Liver (tissue), 9 donors: ENCODE results near the gene FES. TPM values are rescaled to one million over a fixed set of nuclear protein-coding genes. Genes with fewer than 3 reads are reported as not detected.

Experiments
- DNase-seq: peaks from one replicate; pipeline ENCODE4 v3.0.0-alpha.2; 2017; ENCODE audit warnings: low spot score
- H3K27ac ChIP-seq, 2 donors: one replicate each; pipeline ENCODE4 v1.7.0; 2013; ENCODE audit warnings: inconsistent platforms in 2 of 2, low read length in 2 of 2, control low read depth in 1 of 2, low read depth in 1 of 2, mild to moderate bottlenecking in 1 of 2
- H3K27me3 ChIP-seq, 4 donors: one replicate each; pipeline versions ENCODE4 v1.6.1 to v1.7.0; 2013; ENCODE audit warnings: low read length in 3 of 4, inconsistent platforms in 1 of 4, mild to moderate bottlenecking in 1 of 4, moderate library complexity in 1 of 4; ENCODE audit not compliant: control insufficient read depth in 4 of 4, insufficient read depth in 4 of 4
- H3K36me3 ChIP-seq, 4 donors: one replicate each; pipeline versions ENCODE4 v1.6.1 to v1.7.0; 2013; ENCODE audit warnings: low read length in 3 of 4, mild to moderate bottlenecking in 3 of 4, low read depth in 1 of 4, moderate library complexity in 1 of 4; ENCODE audit not compliant: control insufficient read depth in 4 of 4, insufficient read depth in 3 of 4
- H3K4me1 ChIP-seq, 4 donors: one replicate each; pipeline versions ENCODE4 v1.6.1 to v1.7.0; 2013; ENCODE audit warnings: low read length in 3 of 4, mild to moderate bottlenecking in 3 of 4, moderate library complexity in 1 of 4; ENCODE audit not compliant: control insufficient read depth in 4 of 4, insufficient read depth in 4 of 4
- H3K4me3 ChIP-seq, 3 donors: one replicate each; pipeline versions ENCODE4 v1.6.1 to v1.7.0; 2013; ENCODE audit warnings: low read length in 3 of 3, control low read depth in 1 of 3, low read depth in 1 of 3, mild to moderate bottlenecking in 1 of 3
- H3K9ac ChIP-seq, 2 donors: one replicate each; pipeline ENCODE4 v1.7.0; 2013; ENCODE audit warnings: low read length in 2 of 2, mild to moderate bottlenecking in 2 of 2, moderate library complexity in 2 of 2, control low read depth in 1 of 2, low read depth in 1 of 2
- H3K9me3 ChIP-seq, 4 donors: one replicate each; pipeline versions ENCODE4 v1.6.1 to v1.7.0; 2013; ENCODE audit warnings: low read length in 3 of 4; ENCODE audit not compliant: control insufficient read depth in 4 of 4
- EGR1 ChIP-seq, 2 donors: IDR thresholded peaks; 2 replicates each; pipeline ENCODE4 v1.6.1; 2016 to 2018; ENCODE audit warnings: antibody characterized with exemption in 2 of 2, low read depth in 2 of 2
- FOXA1 ChIP-seq: IDR thresholded peaks from 2 replicates; pipeline ENCODE4 v1.6.1; 2016; ENCODE audit warnings: antibody characterized with exemption
- FOXA2 ChIP-seq: IDR thresholded peaks from 2 replicates; pipeline ENCODE4 v1.6.1; 2016; ENCODE audit warnings: antibody characterized with exemption
- GABPA ChIP-seq, 2 donors: IDR thresholded peaks in 1 of 2; conservative IDR thresholded peaks in 1 of 2; 2 replicates each; pipeline ENCODE4 v1.6.1; 2016; ENCODE audit warnings: antibody characterized with exemption in 2 of 2, mild to moderate bottlenecking in 1 of 2, moderate library complexity in 1 of 2
- HNF4A ChIP-seq, 2 donors: conservative IDR thresholded peaks; 2 replicates each; pipeline ENCODE4 v1.6.1; 2016; ENCODE audit warnings: antibody characterized with exemption in 2 of 2, mild to moderate bottlenecking in 2 of 2
- HNF4G ChIP-seq: IDR thresholded peaks from 2 replicates; pipeline ENCODE4 v1.6.1; 2016; ENCODE audit warnings: antibody characterized with exemption
- JUND ChIP-seq, 2 donors: IDR thresholded peaks; 2 replicates each; pipeline ENCODE4 v1.6.1; 2016; ENCODE audit warnings: antibody characterized with exemption in 2 of 2
- MAX ChIP-seq: IDR thresholded peaks from 2 replicates; pipeline ENCODE4 v1.6.1; 2016; ENCODE audit warnings: antibody characterized with exemption
- NR2F2 ChIP-seq: IDR thresholded peaks from 2 replicates; pipeline ENCODE4 v1.6.1; 2016; ENCODE audit warnings: antibody characterized with exemption
- RXRA ChIP-seq, 2 donors: IDR thresholded peaks; 2 replicates each; pipeline ENCODE4 v1.6.1; 2017 to 2018; ENCODE audit warnings: antibody characterized with exemption in 2 of 2, mild to moderate bottlenecking in 1 of 2
- SP1 ChIP-seq: IDR thresholded peaks from 2 replicates; pipeline ENCODE4 v1.6.1; 2018; ENCODE audit warnings: antibody characterized with exemption, mild to moderate bottlenecking
- TAF1 ChIP-seq: conservative IDR thresholded peaks from 2 replicates; pipeline ENCODE4 v1.6.1; 2016; ENCODE audit warnings: antibody characterized with exemption, mild to moderate bottlenecking
- YY1 ChIP-seq: IDR thresholded peaks from 2 replicates; pipeline ENCODE4 v1.6.1; 2016; ENCODE audit warnings: antibody characterized with exemption, mild to moderate bottlenecking
- WGBS: extraction: QIAGEN DNeasy Blood & Tissue Kit; methylation state at CpG from one replicate; pipeline ENCODE4 v1.1.7; 2013; 5-methylcytosine and 5-hydroxymethylcytosine counted together
- polyA plus RNA-seq, 2 donors: library from polyadenylated mRNA; stranded (reverse) in 1 of 2; unstranded in 1 of 2; fragments of 200-250 nt in 1 of 2; fragments of >200 nt in 1 of 2; fragmentation: Nextera tagmentation in 1 of 2; extraction: Ambion mirVana in 1 of 2; gene quantifications; one replicate each; pipeline versions ENCODE4 v1.2.1 to v1.2.3, GENCODE V29; 2013 to 2015
- total RNA-seq, 2 donors: library from RNA; depleted of rRNA; stranded (reverse); fragments of >200 nt; gene quantifications; one replicate each; pipeline ENCODE4 v1.2.3, GENCODE V29; 2014
- TF ChIP-seq, protein P1 (sequence below): fragments of 150-350 bp; IDR thresholded peaks from 2 replicates; pipeline ENCODE4 v1.5.1; 2017; ENCODE audit warnings: improper control_type of control experiment, low read depth, low read length; ENCODE audit not compliant: missing input control
- TF ChIP-seq, protein P2 (sequence below): IDR thresholded peaks from 2 replicates; pipeline ENCODE4 v1.6.1; 2016; ENCODE audit warnings: antibody characterized with exemption
- TF ChIP-seq, protein P3 (sequence below): IDR thresholded peaks from 2 replicates; pipeline ENCODE4 v1.6.1; 2016; ENCODE audit warnings: antibody characterized with exemption, mild to moderate bottlenecking
- donor health status: healthy.
- donor health status: healthy.
- donor health status: healthy.
- donor health status: healthy.
- donor health status: healthy.

The FES gene
- total and polyA plus RNA-seq, 4 donors, result 12.1 to 43.1 (median 28.8) TPM

DNA sequence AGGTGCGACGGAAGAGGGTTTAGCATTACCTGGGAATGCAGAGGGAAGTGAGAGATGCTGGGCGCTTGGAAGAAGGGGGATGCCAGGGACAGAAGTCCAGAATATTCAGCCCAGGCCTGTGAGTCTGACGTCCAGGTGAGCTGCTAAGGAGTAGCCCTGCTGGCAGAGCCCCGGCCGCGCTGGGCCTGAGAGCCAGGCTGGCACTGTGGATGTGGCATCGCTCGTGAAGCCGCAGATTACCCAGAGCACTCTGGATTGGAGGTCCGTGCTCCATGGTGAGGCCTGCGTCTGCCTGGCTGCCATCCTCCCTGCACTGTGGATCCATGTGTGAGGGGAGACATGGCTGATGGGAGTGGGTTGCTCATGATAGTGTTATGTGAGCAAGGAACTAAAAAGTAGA is 33.3 kb downstream of the FES start:
- no peak for TF ChIP-seq HNF4G
- 97% methylated on average over 12 of the region's 12 CpGs for WGBS
- peaks cover 13 to 82% (median 62%) of the 10 kb centered on the region in 4 donors for H3K36me3 ChIP-seq
- no peak for DNase-seq
- no peaks in the 10 kb centered on the region for H3K4me1 ChIP-seq
- H3K27me3 ChIP-seq, result no peaks in the 10 kb centered on the region
- H3K27ac ChIP-seq, result no peak overlapping the region
- no peak overlapping the region for H3K4me3 ChIP-seq
- no peaks in the 10 kb centered on the region for H3K9me3 ChIP-seq
- no peak overlapping the region for H3K9ac ChIP-seq

DNA sequence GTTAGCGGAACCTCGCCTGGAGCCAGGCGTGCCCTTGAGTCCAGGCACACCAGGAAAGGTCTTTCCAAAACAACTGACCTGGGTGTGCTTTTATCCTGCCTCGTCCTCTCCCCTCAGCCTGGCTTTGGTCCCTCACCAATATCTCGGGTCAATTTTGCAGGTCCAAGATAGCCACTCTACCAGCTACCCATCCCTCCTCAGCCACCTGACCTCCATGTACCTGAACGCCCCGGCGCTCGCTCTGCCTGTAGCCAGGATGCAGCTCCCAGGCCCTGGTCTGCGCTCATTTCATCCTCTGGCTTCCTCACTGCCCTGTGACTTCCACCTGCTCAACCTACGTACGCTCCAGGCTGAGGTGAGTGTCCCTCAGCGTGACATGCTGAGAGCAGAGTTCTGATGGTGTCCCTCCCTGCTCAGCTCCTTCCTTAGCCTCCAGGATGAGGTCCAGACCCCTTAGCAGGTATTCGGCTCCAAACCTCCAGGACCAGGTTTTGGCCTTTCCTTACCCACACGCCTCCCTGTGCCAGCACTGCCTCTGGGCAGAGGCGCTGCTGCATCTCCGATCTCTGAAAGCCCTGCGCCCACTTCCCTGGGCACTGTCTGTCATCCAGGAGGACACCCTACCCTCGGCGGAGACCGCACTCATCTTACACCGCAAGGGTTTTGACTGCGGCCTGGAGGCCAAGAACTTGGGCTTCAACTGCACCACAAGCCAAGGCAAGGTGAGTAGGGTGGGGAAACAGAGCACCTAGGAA is 33.9 kb downstream of the FES start:
- H3K4me1 ChIP-seq, result no peaks in the 10 kb centered on the region
- no peak overlapping the region for H3K9ac ChIP-seq
- no peaks in the 10 kb centered on the region for H3K9me3 ChIP-seq
- TF ChIP-seq GABPA (IDR thresholded peaks at IDR 0.05 in 1 of 2, conservative IDR thresholded peaks at IDR 0.05 in 1 of 2) (no peak), JUND (IDR thresholded peaks at IDR 0.05) (no peak), RXRA (IDR thresholded peaks at IDR 0.05) (no peak), NR2F2 (no peak), SP1 (no peak)
- no peak overlapping the region for H3K27ac ChIP-seq
- H3K36me3 ChIP-seq, result peaks cover 9 to 75% (median 56%) of the 10 kb centered on the region in 4 donors
- H3K4me3 ChIP-seq, result no peak overlapping the region
- no peaks in the 10 kb centered on the region for H3K27me3 ChIP-seq
- no peak for DNase-seq
- WGBS, result 97% methylated on average over 23 of the region's 23 CpGs

- H3K27ac ChIP-seq, result no peak overlapping the region
- TF ChIP-seq FOXA2 (no peak), JUND (IDR thresholded peaks at IDR 0.05) (no peak), NR2F2 (no peak), FOXA1 (no peak), HNF4A (conservative IDR thresholded peaks at IDR 0.05) (no peak), EGR1 (IDR thresholded peaks at IDR 0.05; ENCODE audit: low read depth in 2 of 2) (no peak), TAF1 (no peak), SP1 (no peak), MAX (no peak), YY1 (no peak), GABPA (IDR thresholded peaks at IDR 0.05 in 1 of 2, conservative IDR thresholded peaks at IDR 0.05 in 1 of 2) (no peak)
- TF ChIP-seq, protein P1, sequence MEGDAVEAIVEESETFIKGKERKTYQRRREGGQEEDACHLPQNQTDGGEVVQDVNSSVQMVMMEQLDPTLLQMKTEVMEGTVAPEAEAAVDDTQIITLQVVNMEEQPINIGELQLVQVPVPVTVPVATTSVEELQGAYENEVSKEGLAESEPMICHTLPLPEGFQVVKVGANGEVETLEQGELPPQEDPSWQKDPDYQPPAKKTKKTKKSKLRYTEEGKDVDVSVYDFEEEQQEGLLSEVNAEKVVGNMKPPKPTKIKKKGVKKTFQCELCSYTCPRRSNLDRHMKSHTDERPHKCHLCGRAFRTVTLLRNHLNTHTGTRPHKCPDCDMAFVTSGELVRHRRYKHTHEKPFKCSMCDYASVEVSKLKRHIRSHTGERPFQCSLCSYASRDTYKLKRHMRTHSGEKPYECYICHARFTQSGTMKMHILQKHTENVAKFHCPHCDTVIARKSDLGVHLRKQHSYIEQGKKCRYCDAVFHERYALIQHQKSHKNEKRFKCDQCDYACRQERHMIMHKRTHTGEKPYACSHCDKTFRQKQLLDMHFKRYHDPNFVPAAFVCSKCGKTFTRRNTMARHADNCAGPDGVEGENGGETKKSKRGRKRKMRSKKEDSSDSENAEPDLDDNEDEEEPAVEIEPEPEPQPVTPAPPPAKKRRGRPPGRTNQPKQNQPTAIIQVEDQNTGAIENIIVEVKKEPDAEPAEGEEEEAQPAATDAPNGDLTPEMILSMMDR, result no peak
- TF ChIP-seq, protein P2, sequence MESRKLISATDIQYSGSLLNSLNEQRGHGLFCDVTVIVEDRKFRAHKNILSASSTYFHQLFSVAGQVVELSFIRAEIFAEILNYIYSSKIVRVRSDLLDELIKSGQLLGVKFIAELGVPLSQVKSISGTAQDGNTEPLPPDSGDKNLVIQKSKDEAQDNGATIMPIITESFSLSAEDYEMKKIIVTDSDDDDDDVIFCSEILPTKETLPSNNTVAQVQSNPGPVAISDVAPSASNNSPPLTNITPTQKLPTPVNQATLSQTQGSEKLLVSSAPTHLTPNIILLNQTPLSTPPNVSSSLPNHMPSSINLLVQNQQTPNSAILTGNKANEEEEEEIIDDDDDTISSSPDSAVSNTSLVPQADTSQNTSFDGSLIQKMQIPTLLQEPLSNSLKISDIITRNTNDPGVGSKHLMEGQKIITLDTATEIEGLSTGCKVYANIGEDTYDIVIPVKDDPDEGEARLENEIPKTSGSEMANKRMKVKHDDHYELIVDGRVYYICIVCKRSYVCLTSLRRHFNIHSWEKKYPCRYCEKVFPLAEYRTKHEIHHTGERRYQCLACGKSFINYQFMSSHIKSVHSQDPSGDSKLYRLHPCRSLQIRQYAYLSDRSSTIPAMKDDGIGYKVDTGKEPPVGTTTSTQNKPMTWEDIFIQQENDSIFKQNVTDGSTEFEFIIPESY, result no peak
- TF ChIP-seq, protein P3, sequence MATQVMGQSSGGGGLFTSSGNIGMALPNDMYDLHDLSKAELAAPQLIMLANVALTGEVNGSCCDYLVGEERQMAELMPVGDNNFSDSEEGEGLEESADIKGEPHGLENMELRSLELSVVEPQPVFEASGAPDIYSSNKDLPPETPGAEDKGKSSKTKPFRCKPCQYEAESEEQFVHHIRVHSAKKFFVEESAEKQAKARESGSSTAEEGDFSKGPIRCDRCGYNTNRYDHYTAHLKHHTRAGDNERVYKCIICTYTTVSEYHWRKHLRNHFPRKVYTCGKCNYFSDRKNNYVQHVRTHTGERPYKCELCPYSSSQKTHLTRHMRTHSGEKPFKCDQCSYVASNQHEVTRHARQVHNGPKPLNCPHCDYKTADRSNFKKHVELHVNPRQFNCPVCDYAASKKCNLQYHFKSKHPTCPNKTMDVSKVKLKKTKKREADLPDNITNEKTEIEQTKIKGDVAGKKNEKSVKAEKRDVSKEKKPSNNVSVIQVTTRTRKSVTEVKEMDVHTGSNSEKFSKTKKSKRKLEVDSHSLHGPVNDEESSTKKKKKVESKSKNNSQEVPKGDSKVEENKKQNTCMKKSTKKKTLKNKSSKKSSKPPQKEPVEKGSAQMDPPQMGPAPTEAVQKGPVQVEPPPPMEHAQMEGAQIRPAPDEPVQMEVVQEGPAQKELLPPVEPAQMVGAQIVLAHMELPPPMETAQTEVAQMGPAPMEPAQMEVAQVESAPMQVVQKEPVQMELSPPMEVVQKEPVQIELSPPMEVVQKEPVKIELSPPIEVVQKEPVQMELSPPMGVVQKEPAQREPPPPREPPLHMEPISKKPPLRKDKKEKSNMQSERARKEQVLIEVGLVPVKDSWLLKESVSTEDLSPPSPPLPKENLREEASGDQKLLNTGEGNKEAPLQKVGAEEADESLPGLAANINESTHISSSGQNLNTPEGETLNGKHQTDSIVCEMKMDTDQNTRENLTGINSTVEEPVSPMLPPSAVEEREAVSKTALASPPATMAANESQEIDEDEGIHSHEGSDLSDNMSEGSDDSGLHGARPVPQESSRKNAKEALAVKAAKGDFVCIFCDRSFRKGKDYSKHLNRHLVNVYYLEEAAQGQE, result no peak
Measured at GRCh38 chr15:90918835-90919234, 34.5 kb downstream of the FES start.

More at GRCh38 chr15:90918835-90919234, 34.5 kb downstream of the FES start:
- Histone ChIP-seq H3K4me1 (no peaks in the 10 kb centered on the region), H3K9ac (no peak overlapping the region), H3K9me3 (no peaks in the 10 kb centered on the region), H3K4me3 (no peak overlapping the region), H3K27me3 (no peaks in the 10 kb centered on the region), H3K36me3 (peaks cover 6 to 71% (median 50%) of the 10 kb centered on the region in 4 donors)
- 95% methylated on average over 6 of the region's 6 CpGs for WGBS
- DNase-seq, result no peak
